CD14-positive monocyte (primary cell): Measurements from ENCODE around the gene KSR2. TPM values are rescaled to one million over a fixed set of nuclear protein-coding genes. Genes with fewer than 3 reads are reported as not detected.

ENCODE experiments used
- DNase-seq, 3 donors: peaks; one replicate each; pipeline ENCODE4 v3.0.0-alpha.2; 2011 to 2022
- H2AFZ ChIP-seq: 2 replicates; pipeline ENCODE4 v1.6.0; 2012; ENCODE audit warnings: mild to moderate bottlenecking, low read depth, low read length, inconsistent platforms; ENCODE audit not compliant: insufficient read depth, poor library complexity, severe bottlenecking
- H3K27ac ChIP-seq, 2 donors: 1 replicate in 1 of 2; 2 replicates in 1 of 2; pipeline ENCODE4 v1.5.1; 2012 to 2013; ENCODE audit warnings: low read length in 2 of 2, control low read depth in 1 of 2, inconsistent platforms in 1 of 2, low read depth in 1 of 2, mild to moderate bottlenecking in 1 of 2
- H3K27me3 ChIP-seq, 2 donors: one replicate each; pipeline versions ENCODE4 v1.6.0 to v1.6.1; 2011 to 2013; ENCODE audit warnings: low read length in 2 of 2; ENCODE audit not compliant: control insufficient read depth in 2 of 2, insufficient read depth in 2 of 2
- H3K36me3 ChIP-seq, 2 donors: replicated peaks in 1 of 2; 1 replicate in 1 of 2; 2 replicates in 1 of 2; pipeline versions ENCODE4 v1.5.1 to v1.6.1; 2012 to 2013; ENCODE audit warnings: low read length in 2 of 2, control low read depth in 1 of 2, inconsistent platforms in 1 of 2, mild to moderate bottlenecking in 1 of 2; ENCODE audit not compliant: insufficient read depth in 2 of 2, control insufficient read depth in 1 of 2
- H3K4me1 ChIP-seq, 2 donors: 1 replicate in 1 of 2; 2 replicates in 1 of 2; pipeline versions ENCODE4 v1.5.1 to v1.6.1; 2012 to 2013; ENCODE audit warnings: low read length in 2 of 2, control low read depth in 1 of 2, inconsistent platforms in 1 of 2, mild to moderate bottlenecking in 1 of 2, moderate library complexity in 1 of 2; ENCODE audit not compliant: insufficient read depth in 2 of 2, control insufficient read depth in 1 of 2
- H3K4me2 ChIP-seq: replicated peaks from 2 replicates; pipeline ENCODE3; 2012; ENCODE audit warnings: low read length, moderate library complexity, mild to moderate bottlenecking; ENCODE audit not compliant: poor library complexity, severe bottlenecking; ENCODE audit errors: extremely low read depth
- H3K4me3 ChIP-seq, 3 experiments: fragments of 200-600 bp in 1 of 3; sonication (generic) in 1 of 3; replicated peaks in 1 of 3; 1 replicate in 2 of 3; 2 replicates in 1 of 3; pipeline ENCODE4 v1.5.1; 2011 to 2013; ENCODE audit warnings: low read length in 3 of 3, mild to moderate bottlenecking in 3 of 3, control low read depth in 2 of 3, low read depth in 2 of 3, inconsistent platforms in 1 of 3, moderate library complexity in 1 of 3
- H3K79me2 ChIP-seq: 2 replicates; pipeline ENCODE4 v1.6.0; 2012; ENCODE audit warnings: mild to moderate bottlenecking, control low read depth, inconsistent platforms, low read length, moderate library complexity; ENCODE audit not compliant: insufficient read depth
- H3K9ac ChIP-seq: 2 replicates; pipeline ENCODE4 v1.6.0; 2017; ENCODE audit warnings: low read length, mild to moderate bottlenecking; ENCODE audit not compliant: insufficient read depth, poor library complexity, severe bottlenecking
- H3K9me3 ChIP-seq, 2 donors: replicated peaks in 1 of 2; 1 replicate in 1 of 2; 2 replicates in 1 of 2; pipeline versions ENCODE4 v1.5.1 to v1.6.1; 2012 to 2013; ENCODE audit warnings: low read length in 2 of 2, control low read depth in 1 of 2; ENCODE audit not compliant: control insufficient read depth in 1 of 2, insufficient read depth in 1 of 2
- H4K20me1 ChIP-seq: 2 replicates; pipeline ENCODE4 v1.6.0; 2012; ENCODE audit warnings: mild to moderate bottlenecking, low read length, control low read depth, moderate library complexity; ENCODE audit not compliant: insufficient read depth
- H3K27ac Mint-ChIP-seq, 7 donors: one replicate each; pipeline ENCODE4 v1.8.0; 2020; ENCODE audit warnings: mild to moderate bottlenecking in 7 of 7, mixed read lengths in 7 of 7, moderate library complexity in 6 of 7, inconsistent platforms in 2 of 7
- H3K27me3 Mint-ChIP-seq, 3 donors: one replicate each; pipeline ENCODE4 v1.8.0; 2021 to 2022; ENCODE audit warnings: low read depth in 3 of 3, mild to moderate bottlenecking in 3 of 3, mixed read lengths in 3 of 3, moderate library complexity in 3 of 3, inconsistent platforms in 1 of 3
- H3K36me3 Mint-ChIP-seq, 2 donors: one replicate each; pipeline ENCODE4 v1.8.0; 2020; ENCODE audit warnings: mixed read lengths in 2 of 2, inconsistent platforms in 1 of 2, mild to moderate bottlenecking in 1 of 2
- H3K4me1 Mint-ChIP-seq: one replicate; pipeline ENCODE4 v1.8.0; 2020; ENCODE audit warnings: mild to moderate bottlenecking, mixed read lengths
- H3K4me3 Mint-ChIP-seq, 2 donors: one replicate each; pipeline ENCODE4 v1.8.0; 2020; ENCODE audit warnings: mild to moderate bottlenecking in 2 of 2, mixed read lengths in 2 of 2, moderate library complexity in 1 of 2
- H3K9me3 Mint-ChIP-seq, 7 donors: one replicate each; pipeline ENCODE4 v1.8.0; 2020 to 2022; ENCODE audit warnings: mixed read lengths in 7 of 7, mild to moderate bottlenecking in 6 of 7, moderate library complexity in 6 of 7, inconsistent platforms in 2 of 7
- WGBS: methylation state at CpG from one replicate; pipeline ENCODE4 v1.1.5; 2013; ENCODE audit warnings: missing lambda C conversion rate; ENCODE audit not compliant: insufficient coverage; 5-methylcytosine and 5-hydroxymethylcytosine counted together
- intact Hi-C, 2 donors: fragments of 100-400 bp; cut with micrococcal nuclease; formaldehyde crosslinking; loops; one replicate each; pipeline versions ENCODE4 v1.15.0 to v1.15.1; 2023
- polyA plus RNA-seq, 3 donors: library from polyadenylated mRNA; depleted of rRNA in 1 of 3; unstranded in 2 of 3; stranded (reverse) in 1 of 3; fragments of 300-500 nt in 2 of 3; fragments of >200 nt in 1 of 3; fragmentation: Illumina TruSeq in 2 of 3; gene quantifications; 1 replicate in 2 of 3; 2 replicates in 1 of 3; pipeline ENCODE4 v1.2.3, GENCODE V29; 2012 to 2021
- TF ChIP-seq, protein P1 (sequence below): fragments of 200-600 bp; IDR thresholded peaks from one replicate; pipeline ENCODE4 v1.8.0; 2022; ENCODE audit warnings: antibody characterized with exemption, mild to moderate bottlenecking

The KSR2 gene
- polyA plus RNA-seq, 3 donors, result not detected

- intact Hi-C loops, result no loop called here
Observed at GRCh38 chr12:117469883-117470483, 498.8 kb downstream of the KSR2 start.

DNA sequence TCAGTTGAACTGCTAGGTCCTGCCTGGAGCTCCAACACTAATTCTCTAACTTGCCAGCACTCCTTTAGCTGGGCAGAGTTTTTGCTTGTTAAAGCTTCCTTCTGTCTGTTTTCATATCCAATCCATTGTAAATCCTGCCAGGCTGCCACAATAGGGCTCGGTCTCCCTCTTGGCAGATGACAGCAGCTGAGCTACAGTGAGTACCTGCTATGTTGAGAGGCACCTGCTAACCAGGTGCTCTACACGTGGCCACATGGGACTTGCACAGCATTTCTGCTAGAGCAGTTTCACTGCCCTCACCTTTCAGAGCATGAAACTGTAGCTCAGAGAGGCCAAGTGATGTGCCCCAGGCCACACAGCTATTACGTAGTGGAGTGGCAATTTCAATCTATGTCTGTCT lies 500.8 kb downstream of the KSR2 start:
- H3K4me3 ChIP-seq, result no peak overlapping the region
- no peaks in the 10 kb centered on the region for H4K20me1 ChIP-seq
- H3K27ac Mint-ChIP-seq, result no peak overlapping the region
- H3K27me3 Mint-ChIP-seq, result peaks cover 5 to 10% (median 9%) of the 10 kb centered on the region in 3 donors
- no peak overlapping the region for H3K4me3 Mint-ChIP-seq
- intact Hi-C loops, result no loop called here
- H3K36me3 Mint-ChIP-seq, result no peaks in the 10 kb centered on the region
- no peaks in the 10 kb centered on the region for H3K4me1 ChIP-seq
- WGBS, result 67% methylated on average over 2 of the region's 3 CpGs
- DNase-seq, result no peak
- no peak overlapping the region for H3K9ac ChIP-seq
- H3K36me3 ChIP-seq, result no peaks in the 10 kb centered on the region
- no peaks in the 10 kb centered on the region for H3K4me1 Mint-ChIP-seq
- no peak overlapping the region for H2AFZ ChIP-seq
- no peak overlapping the region for H3K27ac ChIP-seq
- H3K9me3 ChIP-seq, result peaks cover 7 to 8% of the 10 kb centered on the region in 2 donors
- peaks cover 3 to 14% (median 5%) of the 10 kb centered on the region in 7 donors for H3K9me3 Mint-ChIP-seq
- H3K79me2 ChIP-seq, result no peaks in the 10 kb centered on the region
- no peak overlapping the region for H3K4me2 ChIP-seq
- TF ChIP-seq, protein P1, sequence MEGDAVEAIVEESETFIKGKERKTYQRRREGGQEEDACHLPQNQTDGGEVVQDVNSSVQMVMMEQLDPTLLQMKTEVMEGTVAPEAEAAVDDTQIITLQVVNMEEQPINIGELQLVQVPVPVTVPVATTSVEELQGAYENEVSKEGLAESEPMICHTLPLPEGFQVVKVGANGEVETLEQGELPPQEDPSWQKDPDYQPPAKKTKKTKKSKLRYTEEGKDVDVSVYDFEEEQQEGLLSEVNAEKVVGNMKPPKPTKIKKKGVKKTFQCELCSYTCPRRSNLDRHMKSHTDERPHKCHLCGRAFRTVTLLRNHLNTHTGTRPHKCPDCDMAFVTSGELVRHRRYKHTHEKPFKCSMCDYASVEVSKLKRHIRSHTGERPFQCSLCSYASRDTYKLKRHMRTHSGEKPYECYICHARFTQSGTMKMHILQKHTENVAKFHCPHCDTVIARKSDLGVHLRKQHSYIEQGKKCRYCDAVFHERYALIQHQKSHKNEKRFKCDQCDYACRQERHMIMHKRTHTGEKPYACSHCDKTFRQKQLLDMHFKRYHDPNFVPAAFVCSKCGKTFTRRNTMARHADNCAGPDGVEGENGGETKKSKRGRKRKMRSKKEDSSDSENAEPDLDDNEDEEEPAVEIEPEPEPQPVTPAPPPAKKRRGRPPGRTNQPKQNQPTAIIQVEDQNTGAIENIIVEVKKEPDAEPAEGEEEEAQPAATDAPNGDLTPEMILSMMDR, result no peak
- no peaks in the 10 kb centered on the region for H3K27me3 ChIP-seq

More at GRCh38 chr12:117469883-117470483, 498.8 kb downstream of the KSR2 start:
- TF ChIP-seq, protein P1, result no peak
- no peaks in the 10 kb centered on the region for H3K27me3 ChIP-seq
- H3K4me3 ChIP-seq, result no peak overlapping the region
- H2AFZ ChIP-seq, result no peak overlapping the region
- H4K20me1 ChIP-seq, result no peaks in the 10 kb centered on the region
- Mint-ChIP-seq H3K9me3 (peaks cover 3 to 7% (median 4%) of the 10 kb centered on the region in 7 donors), H3K4me3 (no peak overlapping the region), H3K36me3 (no peaks in the 10 kb centered on the region), H3K4me1 (no peaks in the 10 kb centered on the region), H3K27ac (no peak overlapping the region), H3K27me3 (peaks cover 7 to 16% (median 11%) of the 10 kb centered on the region in 3 donors)
- DNase-seq, result no peak
- H3K27ac ChIP-seq, result no peak overlapping the region
- peaks cover 7 to 8% of the 10 kb centered on the region in 2 donors for H3K9me3 ChIP-seq
- H3K4me2 ChIP-seq, result no peak overlapping the region
- no peaks in the 10 kb centered on the region for H3K36me3 ChIP-seq
- H3K9ac ChIP-seq, result no peak overlapping the region
- H3K79me2 ChIP-seq, result no peaks in the 10 kb centered on the region
- no peaks in the 10 kb centered on the region for H3K4me1 ChIP-seq
- 87% methylated on average over 4 of the region's 4 CpGs for WGBS
